RKO (cell line): ENCODE measurements around the gene HAUS8.

Source experiments
- DNase-seq: peaks from one replicate; pipeline ENCODE4 v3.0.0-alpha.2; 2016; ENCODE audit warnings: low spot score

HAUS8 gene

GRCh38 chr19:17075864-17076542 lies 751 bp upstream of the HAUS8 start:
- DNase-seq = peak; percentile 63

GRCh38 chr19:17074634-17075034 lies 618 bp downstream of the HAUS8 start:
- no peak for DNase-seq

- peak; percentile 66 for DNase-seq
Measured at GRCh38 chr19:17073869-17074633, 1.2 kb downstream of the HAUS8 start.

- no peak for DNase-seq
Measured at GRCh38 chr19:17070912-17071311, 4.3 kb downstream of the HAUS8 start.

- DNase-seq = no peak
Measured at GRCh38 chr19:17070421-17070820, 4.8 kb downstream of the HAUS8 start.

GRCh38 chr19:17069193-17069592 lies 6.1 kb downstream of the HAUS8 start:
- no peak for DNase-seq

- no peak for DNase-seq
Measured at GRCh38 chr19:17063428-17063827, 11.8 kb downstream of the HAUS8 start.

- DNase-seq = no peak
Measured at GRCh38 chr19:17061691-17062090, 13.6 kb downstream of the HAUS8 start.

GRCh38 chr19:17061205-17061604 lies 14.0 kb downstream of the HAUS8 start:
- DNase-seq = no peak

GRCh38 chr19:17060802-17061201 lies 14.4 kb downstream of the HAUS8 start:
- DNase-seq = no peak

GRCh38 chr19:17058236-17058635 lies 17.0 kb downstream of the HAUS8 start:
- DNase-seq = no peak

GRCh38 chr19:17055636-17056035 lies 19.6 kb downstream of the HAUS8 start:
- DNase-seq = no peak

- DNase-seq = no peak
Measured at GRCh38 chr19:17054746-17055145, 20.5 kb downstream of the HAUS8 start.

GRCh38 chr19:17052439-17052838 lies 22.8 kb downstream of the HAUS8 start:
- peak; percentile 46 for DNase-seq

GRCh38 chr19:17049711-17050280 lies 25.5 kb downstream of the HAUS8 start:
- no peak for DNase-seq

GRCh38 chr19:17048885-17049453 lies 26.3 kb downstream of the HAUS8 start:
- DNase-seq = no peak

GRCh38 chr19:17045907-17046502 lies 29.2 kb downstream of the HAUS8 start:
- no peak for DNase-seq

GRCh38 chr19:17043744-17044143 lies 31.5 kb downstream of the HAUS8 start:
- no peak for DNase-seq

- no peak for DNase-seq
Measured at GRCh38 chr19:17041976-17042375, 33.3 kb downstream of the HAUS8 start.

- no peak for DNase-seq
Measured at GRCh38 chr19:17037966-17038500, 37.2 kb downstream of the HAUS8 start.

GRCh38 chr19:17037184-17037583 lies 38.1 kb downstream of the HAUS8 start:
- no peak for DNase-seq

GRCh38 chr19:17036640-17037039 lies 38.6 kb downstream of the HAUS8 start:
- DNase-seq = no peak
